Left renal cortex interstitium (tissue), 4 donors: ENCODE data around the gene CTDP1. TPM values are rescaled to one million over a fixed set of nuclear protein-coding genes. Genes with fewer than 3 reads are reported as not detected.

Source experiments
- DNase-seq, 4 donors: peaks; one replicate each; pipeline ENCODE4 v3.0.0-alpha.2; 2013; ENCODE audit warnings: low read depth in 4 of 4, low spot score in 2 of 4, missing footprints in 1 of 4
- polyA plus RNA-seq, 4 donors: library from polyadenylated mRNA; unstranded; fragments of 120-200 nt; gene quantifications; one replicate each; pipeline ENCODE4 v1.2.1, GENCODE V29; 2013; ENCODE audit not compliant: insufficient read length in 4 of 4

The CTDP1 gene
- polyA plus RNA-seq, 4 donors, result 11.1 to 18.0 (median 15.2) TPM

GRCh38 chr18:79695856-79696850 lies 16.6 kb downstream of the CTDP1 start:
- no peak for DNase-seq

GRCh38 chr18:79697178-79697577 lies 17.6 kb downstream of the CTDP1 start:
- no peak for DNase-seq

GRCh38 chr18:79697976-79698375 lies 18.4 kb downstream of the CTDP1 start:
- no peak for DNase-seq

- DNase-seq, result no peak
Measured at GRCh38 chr18:79698668-79699335, 19.2 kb downstream of the CTDP1 start.

GRCh38 chr18:79699653-79700052 lies 20.1 kb downstream of the CTDP1 start:
- no peak for DNase-seq

GRCh38 chr18:79702906-79703305 lies 23.3 kb downstream of the CTDP1 start:
- DNase-seq, result no peak

- no peak for DNase-seq
Measured at GRCh38 chr18:79704631-79705030, 25.0 kb downstream of the CTDP1 start.

GRCh38 chr18:79705272-79705671 lies 25.7 kb downstream of the CTDP1 start:
- no peak for DNase-seq

- no peak for DNase-seq
Measured at GRCh38 chr18:79706006-79706405, 26.4 kb downstream of the CTDP1 start.

- no peak for DNase-seq
Measured at GRCh38 chr18:79706658-79707057, 27.1 kb downstream of the CTDP1 start.

GRCh38 chr18:79707239-79707638 lies 27.6 kb downstream of the CTDP1 start:
- no peak for DNase-seq

- DNase-seq, result no peak
Measured at GRCh38 chr18:79707671-79708070, 28.1 kb downstream of the CTDP1 start.

- DNase-seq, result no peak
Measured at GRCh38 chr18:79708412-79708811, 28.8 kb downstream of the CTDP1 start.

- no peak for DNase-seq
Measured at GRCh38 chr18:79712206-79712857, 32.7 kb downstream of the CTDP1 start.

GRCh38 chr18:79713341-79713740 lies 33.7 kb downstream of the CTDP1 start:
- DNase-seq, result no peak

- no peak for DNase-seq
Measured at GRCh38 chr18:79714531-79715240, 35.1 kb downstream of the CTDP1 start.

- no peak for DNase-seq
Measured at GRCh38 chr18:79715280-79715679, 35.7 kb downstream of the CTDP1 start.

GRCh38 chr18:79717059-79717458 lies 37.5 kb downstream of the CTDP1 start:
- DNase-seq, result no peak

- DNase-seq, result no peak
Measured at GRCh38 chr18:79717555-79718074, 38.0 kb downstream of the CTDP1 start.

GRCh38 chr18:79718126-79718525 lies 38.5 kb downstream of the CTDP1 start:
- no peak for DNase-seq
